Muscle layer of duodenum (tissue), 2 donors: ENCODE results near the gene SLC25A33.
A peak's percentile ranks its signal among the peaks of the same experiment; 100 is the strongest.

ENCODE experiments used
- H3K27ac ChIP-seq: one replicate; pipeline ENCODE4 v1.7.0; 2013; ENCODE audit warnings: mild to moderate bottlenecking, low read length
- H3K27me3 ChIP-seq: one replicate; pipeline ENCODE4 v1.7.0; 2013; ENCODE audit warnings: low read depth, mild to moderate bottlenecking, control low read depth, low read length
- H3K36me3 ChIP-seq, 2 donors: one replicate each; pipeline ENCODE4 v1.7.0; 2013; ENCODE audit warnings: low read length in 2 of 2, control low read depth in 1 of 2, mild to moderate bottlenecking in 1 of 2; ENCODE audit not compliant: insufficient read depth in 2 of 2, control insufficient read depth in 1 of 2
- H3K4me1 ChIP-seq, 2 donors: one replicate each; pipeline ENCODE4 v1.7.0; 2013; ENCODE audit warnings: low read length in 2 of 2, mild to moderate bottlenecking in 2 of 2, control low read depth in 1 of 2, moderate library complexity in 1 of 2; ENCODE audit not compliant: insufficient read depth in 2 of 2, control insufficient read depth in 1 of 2
- H3K4me3 ChIP-seq, 2 donors: one replicate each; pipeline ENCODE4 v1.7.0; 2013; ENCODE audit warnings: low read length in 2 of 2, low read depth in 1 of 2, mild to moderate bottlenecking in 1 of 2
- H3K9me3 ChIP-seq, 2 donors: one replicate each; pipeline ENCODE4 v1.7.0; 2013; ENCODE audit warnings: low read length in 2 of 2, control low read depth in 1 of 2, mild to moderate bottlenecking in 1 of 2; ENCODE audit not compliant: control insufficient read depth in 1 of 2
- donor health status: healthy.

Gene SLC25A33

GRCh38 chr1:9589719-9590157 is 50.5 kb downstream of the SLC25A33 start:
- no peaks in the 10 kb centered on the region for H3K9me3 ChIP-seq
- H3K27me3 ChIP-seq: no peaks in the 10 kb centered on the region
- H3K27ac ChIP-seq: peak overlapping the region; percentile 51
- H3K36me3 ChIP-seq: no peaks in the 10 kb centered on the region
- H3K4me1 ChIP-seq: peaks cover 7 to 46% of the 10 kb centered on the region in 2 donors
- H3K4me3 ChIP-seq: peak overlapping the region; percentile 65 to 77

GRCh38 chr1:9590201-9590600 is 50.9 kb downstream of the SLC25A33 start:
- Histone ChIP-seq H3K27me3 (no peaks in the 10 kb centered on the region), H3K9me3 (no peaks in the 10 kb centered on the region), H3K27ac (no peak overlapping the region), H3K4me1 (peaks cover 7 to 46% of the 10 kb centered on the region in 2 donors), H3K4me3 (peak overlapping the region in 1 of 2 donors; percentile 77), H3K36me3 (no peaks in the 10 kb centered on the region)

GRCh38 chr1:9590945-9591668 is 51.8 kb downstream of the SLC25A33 start:
- Histone ChIP-seq H3K27ac (no peak overlapping the region), H3K27me3 (no peaks in the 10 kb centered on the region), H3K36me3 (no peaks in the 10 kb centered on the region), H3K4me3 (no peak overlapping the region), H3K9me3 (no peaks in the 10 kb centered on the region), H3K4me1 (peaks cover 7 to 54% of the 10 kb centered on the region in 2 donors)

GRCh38 chr1:9591669-9592509 is 52.6 kb downstream of the SLC25A33 start:
- H3K4me3 ChIP-seq: no peak overlapping the region

GRCh38 chr1:9592510-9593075 is 53.3 kb downstream of the SLC25A33 start:
- no peaks in the 10 kb centered on the region for H3K9me3 ChIP-seq
- H3K36me3 ChIP-seq: peaks cover 0 to 7% of the 10 kb centered on the region in 2 donors
- no peak overlapping the region for H3K4me3 ChIP-seq
- no peak overlapping the region for H3K27ac ChIP-seq
- H3K27me3 ChIP-seq: no peaks in the 10 kb centered on the region
- H3K4me1 ChIP-seq: peaks cover 7 to 62% of the 10 kb centered on the region in 2 donors

More at GRCh38 chr1:9591669-9592509, 52.6 kb downstream of the SLC25A33 start:
- Histone ChIP-seq H3K27me3 (no peaks in the 10 kb centered on the region), H3K27ac (no peak overlapping the region), H3K4me1 (peaks cover 7 to 62% of the 10 kb centered on the region in 2 donors), H3K36me3 (no peaks in the 10 kb centered on the region), H3K9me3 (no peaks in the 10 kb centered on the region)

GRCh38 chr1:9593147-9593491 is 53.9 kb downstream of the SLC25A33 start:
- peaks cover 7 to 62% of the 10 kb centered on the region in 2 donors for H3K4me1 ChIP-seq
- H3K4me3 ChIP-seq: no peak overlapping the region

GRCh38 chr1:9593492-9594465 is 54.5 kb downstream of the SLC25A33 start:
- H3K36me3 ChIP-seq: peaks cover 7 to 16% of the 10 kb centered on the region in 2 donors
- no peaks in the 10 kb centered on the region for H3K27me3 ChIP-seq
- no peaks in the 10 kb centered on the region for H3K9me3 ChIP-seq
- H3K4me3 ChIP-seq: no peak overlapping the region
- no peak overlapping the region for H3K27ac ChIP-seq
- peaks cover 7 to 62% of the 10 kb centered on the region in 2 donors for H3K4me1 ChIP-seq

More at GRCh38 chr1:9593147-9593491, 53.9 kb downstream of the SLC25A33 start:
- Histone ChIP-seq H3K9me3 (no peaks in the 10 kb centered on the region), H3K27ac (no peak overlapping the region), H3K36me3 (peaks cover 5 to 12% of the 10 kb centered on the region in 2 donors), H3K27me3 (no peaks in the 10 kb centered on the region)

- Histone ChIP-seq H3K9me3 (no peaks in the 10 kb centered on the region), H3K4me3 (no peak overlapping the region), H3K4me1 (peaks cover 6 to 58% of the 10 kb centered on the region in 2 donors), H3K27ac (no peak overlapping the region), H3K36me3 (peaks cover 7 to 16% of the 10 kb centered on the region in 2 donors), H3K27me3 (no peaks in the 10 kb centered on the region)
Measured at GRCh38 chr1:9594471-9595155, 55.3 kb downstream of the SLC25A33 start.

GRCh38 chr1:9595156-9595967 is 56.1 kb downstream of the SLC25A33 start:
- peaks cover 0 to 51% of the 10 kb centered on the region in 2 donors for H3K4me1 ChIP-seq

More at GRCh38 chr1:9595156-9595967, 56.1 kb downstream of the SLC25A33 start:
- Histone ChIP-seq H3K36me3 (peaks cover 7 to 16% of the 10 kb centered on the region in 2 donors), H3K4me3 (no peak overlapping the region), H3K27me3 (no peaks in the 10 kb centered on the region), H3K27ac (no peak overlapping the region), H3K9me3 (no peaks in the 10 kb centered on the region)
